HCT116 (cell line): ENCODE measurements around the gene CHPT1. TPM values are rescaled to one million over a fixed set of nuclear protein-coding genes. Genes with fewer than 3 reads are reported as not detected.

Source experiments
- ATAC-seq: fragments of 200-7000 bp; cut with Tn5 transposase; 2 replicates; pipeline ENCODE4 v1.9.1; 2020; ENCODE audit warnings: mild to moderate bottlenecking, moderate library complexity
- BruUV-seq: library from RNA; stranded (reverse); fragments of 400-500 nt; replicated peaks from 2 replicates; lab custom pipeline; 2021; lab: Mats Ljungman, UMichigan
- CTCF ChIA-PET: fragments of 300-600 bp; sonication (Branson Sonifier 250); formaldehyde crosslinking; loops from one replicate; lab custom pipeline; 2021; ENCODE audit warnings: antibody characterized with exemption; lab: Charles Lee
- POLR2A ChIA-PET: fragments of 300-600, 350-600 bp; sonication (Branson Sonifier 250); formaldehyde crosslinking; loops from one replicate; lab custom pipeline; 2021; ENCODE audit warnings: antibody characterized with exemption; lab: Charles Lee
- RAD21 ChIA-PET, 2 experiments: fragments of 300-600 bp; sonication (Branson Sonifier 250); formaldehyde crosslinking; loops; one replicate each; lab custom pipeline; 2023; ENCODE audit warnings: low total read pairs in 2 of 2; ENCODE audit not compliant: uncharacterized antibody in 2 of 2, unreplicated experiment in 2 of 2, low non-redundant PET in 1 of 2; lab: Charles Lee
- DNase-seq: peaks from one replicate; pipeline ENCODE4 v3.0.0-alpha.2; 2010; ENCODE audit warnings: low read depth, low spot score
- H2AFZ ChIP-seq: fragments of 200-600 bp; shearing (Covaris generic), sonication (generic); 2 replicates; pipeline ENCODE4 v1.6.1; 2017; ENCODE audit warnings: low read depth, mixed run types, mixed read lengths, antibody characterized with exemption, low read length; ENCODE audit not compliant: poor library complexity, severe bottlenecking
- H3K27ac ChIP-seq: 2 replicates; pipeline ENCODE4 v1.5.1; 2012; ENCODE audit warnings: low read depth, low read length
- H3K27me3 ChIP-seq: fragments of 200-600 bp; sonication (generic); 2 replicates; pipeline ENCODE4 v1.6.1; 2016; ENCODE audit warnings: mixed run types, low read length, mixed read lengths; ENCODE audit not compliant: insufficient read depth
- H3K36me3 ChIP-seq, 2 experiments: fragments of 200-500 bp in 1 of 2; fragments of 200-600 bp in 1 of 2; sonication (Bioruptor generic) in 1 of 2; sonication (generic) in 1 of 2; 2 replicates each; pipeline versions ENCODE4 v1.5.1 to v1.6.1; 2014 to 2016; ENCODE audit warnings: low read length in 2 of 2, inconsistent platforms in 1 of 2, mixed read lengths in 1 of 2, mixed run types in 1 of 2; ENCODE audit not compliant: insufficient read depth in 2 of 2, control insufficient read depth in 1 of 2
- H3K4me1 ChIP-seq, 2 experiments: fragments of 200-600 bp in 1 of 2; sonication (generic) in 1 of 2; 2 replicates each; pipeline versions ENCODE4 v1.5.1 to v1.6.1; 2012 to 2017; ENCODE audit warnings: low read length in 2 of 2, inconsistent platforms in 1 of 2, mild to moderate bottlenecking in 1 of 2, mixed read lengths in 1 of 2, mixed run types in 1 of 2, moderate library complexity in 1 of 2; ENCODE audit not compliant: insufficient read depth in 2 of 2, control insufficient read depth in 1 of 2
- H3K4me2 ChIP-seq: fragments of 200-600 bp; sonication (generic); 2 replicates; pipeline ENCODE4 v1.6.1; 2017; ENCODE audit warnings: mixed run types, low read length, mixed read lengths
- H3K4me3 ChIP-seq, 2 experiments: fragments of 200-600 bp in 1 of 2; sonication (generic) in 1 of 2; replicated peaks in 1 of 2; 2 replicates each; pipeline ENCODE4 v1.5.1; 2011 to 2016; ENCODE audit warnings: low read length in 2 of 2, control low read depth in 1 of 2, low read depth in 1 of 2, mild to moderate bottlenecking in 1 of 2, mixed read lengths in 1 of 2, mixed run types in 1 of 2
- H3K79me2 ChIP-seq: fragments of 200-600 bp; sonication (generic); 2 replicates; pipeline ENCODE4 v1.6.1; 2017; ENCODE audit warnings: mild to moderate bottlenecking, mixed run types, low read length, moderate library complexity, mixed read lengths; ENCODE audit not compliant: insufficient read depth
- H3K9ac ChIP-seq: fragments of 200-600 bp; sonication (generic); 2 replicates; pipeline ENCODE4 v1.6.1; 2016; ENCODE audit warnings: low read length, mixed read lengths
- H3K9me2 ChIP-seq: fragments of 200-600 bp; sonication (generic), shearing (Covaris generic); 2 replicates; pipeline ENCODE4 v1.6.1; 2017; ENCODE audit warnings: mixed run types, mild to moderate bottlenecking, moderate library complexity; ENCODE audit not compliant: insufficient read depth
- H3K9me3 ChIP-seq, 2 experiments: fragments of 200-500 bp in 1 of 2; fragments of 200-600 bp in 1 of 2; sonication (Bioruptor generic) in 1 of 2; sonication (generic) in 1 of 2; 2 replicates each; pipeline ENCODE4 v1.6.1; 2014 to 2017; ENCODE audit warnings: low read length in 2 of 2, mixed read lengths in 2 of 2, inconsistent platforms in 1 of 2, low read depth in 1 of 2, mild to moderate bottlenecking in 1 of 2, mixed run types in 1 of 2, moderate library complexity in 1 of 2; ENCODE audit not compliant: control insufficient read depth in 1 of 2, insufficient read depth in 1 of 2
- H4K20me1 ChIP-seq: fragments of 200-600 bp; sonication (generic), shearing (Covaris generic); 2 replicates; pipeline ENCODE4 v1.6.1; 2017; ENCODE audit warnings: mixed run types, mild to moderate bottlenecking, moderate library complexity; ENCODE audit not compliant: insufficient read depth
- ELF1 ChIP-seq: IDR thresholded peaks from 2 replicates; pipeline ENCODE4 v1.6.1; 2012; ENCODE audit warnings: low read depth, borderline replicate concordance
- EZH2 ChIP-seq: fragments of 200-600 bp; sonication (generic); IDR thresholded peaks from 2 replicates; pipeline ENCODE4 v1.6.1; 2017; ENCODE audit warnings: antibody characterized with exemption, mixed run types
- EZH2phosphoT487 ChIP-seq: fragments of 200-600 bp; IDR thresholded peaks from 2 replicates; pipeline ENCODE4 v1.6.1; 2018; ENCODE audit warnings: antibody characterized with exemption, borderline replicate concordance
- JUND ChIP-seq: IDR thresholded peaks from 2 replicates; pipeline ENCODE4 v1.6.1; 2012
- MAX ChIP-seq: IDR thresholded peaks from 2 replicates; pipeline ENCODE4 v1.6.1; 2012
- POLR2AphosphoS5 ChIP-seq: IDR thresholded peaks from 2 replicates; pipeline ENCODE4 v1.6.1; 2011; ENCODE audit warnings: mild to moderate bottlenecking, low read depth, low read length, moderate library complexity
- RAD21 ChIP-seq: IDR thresholded peaks from 2 replicates; pipeline ENCODE4 v1.6.1; 2012; ENCODE audit warnings: low read depth, mild to moderate bottlenecking
- SIN3A ChIP-seq: IDR thresholded peaks from 2 replicates; pipeline ENCODE4 v1.6.1; 2012; ENCODE audit warnings: low read depth
- SRF ChIP-seq: IDR thresholded peaks from 2 replicates; pipeline ENCODE4 v1.6.1; 2012; ENCODE audit warnings: low read depth
- ZNF274 ChIP-seq: fragments of 200-500 bp; sonication (Bioruptor generic); IDR thresholded peaks from 2 replicates; pipeline ENCODE4 v1.6.1; 2014; ENCODE audit warnings: mild to moderate bottlenecking, low read depth, low read length, inconsistent platforms
- intact Hi-C: fragments of 100-400 bp; cut with micrococcal nuclease; formaldehyde crosslinking; loops from 2 replicates; pipeline ENCODE4 v1.10.0; 2022
- total RNA-seq: library from RNA; stranded (reverse); gene quantifications from one replicate; pipeline ENCODE4 v1.2.1, GENCODE V29; 2021; ENCODE audit not compliant: unreplicated experiment

CHPT1 gene
- total RNA-seq, 1 experiment from 2014 or later = 20.1 TPM

GRCh38 chr12:101769865-101770264 is 72.4 kb downstream of the CHPT1 start:
- CTCF ChIA-PET = no interaction called here
- Histone ChIP-seq H3K4me1 (no peaks in the 10 kb centered on the region), H3K36me3 (peaks cover 0 to 2% of the 10 kb centered on the region in 2 experiments; a peak in 1 of 4 replicates), H4K20me1 (peaks cover 3% of the 10 kb centered on the region; the same call in 1 of the 2 replicates), H3K9me2 (no peaks in the 10 kb centered on the region), H3K27me3 (no peaks in the 10 kb centered on the region), H3K4me3 (no peak overlapping the region), H3K9me3 (no peaks in the 10 kb centered on the region), H3K4me2 (no peak overlapping the region), H3K9ac (no peak overlapping the region), H3K27ac (no peak overlapping the region), H2AFZ (no peak overlapping the region), H3K79me2 (no peaks in the 10 kb centered on the region)
- DNase-seq = no peak
- intact Hi-C loops = loop anchor here (5.0 to 10.0 kb wide), 4 partner anchors 278 to 1107 kb away; partner anchors contain the start of gene IGF1
- TF ChIP-seq SIN3A (no peak), POLR2AphosphoS5 (no peak), MAX (no peak), ZNF274 (no peak), JUND (no peak), RAD21 (no peak), ELF1 (no peak), EZH2 (no peak), SRF (no peak), EZH2phosphoT487 (no peak)
- RAD21 ChIA-PET = interaction anchor here in 1 of 2 experiments (0.6 kb wide), 1 partner anchor 125 kb away, joined by 3 read pairs; no protein-coding TSS in a partner anchor
- no peak for ATAC-seq
- POLR2A ChIA-PET = no interaction called here
- BruUV-seq = no TSS peak
